Hepatic stellate cell (primary cell): ENCODE data around the gene ARL6IP4.

ENCODE experiments used
- DNase-seq: peaks from one replicate; pipeline ENCODE4 v3.0.0; 2011; ENCODE audit warnings: low spot score

ARL6IP4 gene

GRCh38 chr12:122958198-122958888 lies 22.1 kb upstream of the ARL6IP4 start:
- DNase-seq, result no peak

GRCh38 chr12:122959566-122960192 lies 20.8 kb upstream of the ARL6IP4 start:
- DNase-seq, result no peak

DNA sequence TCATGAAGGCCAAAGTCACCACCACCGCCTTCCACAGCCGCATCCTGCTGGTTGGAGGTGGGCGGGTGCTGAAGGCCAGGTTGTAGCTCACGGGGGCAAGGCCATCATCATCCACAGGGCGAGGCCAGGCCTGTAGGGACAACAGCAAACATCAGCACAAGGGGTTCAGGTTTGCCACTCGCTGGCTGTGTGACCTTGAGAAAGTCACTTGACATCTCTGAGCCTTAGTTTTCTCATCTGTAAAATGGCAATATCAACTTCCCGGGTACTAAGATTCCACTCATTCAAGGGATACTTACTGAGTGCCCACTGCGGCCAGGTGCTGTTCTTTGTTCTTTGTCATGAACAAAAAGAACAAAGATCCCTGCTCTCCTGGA lies 20.3 kb upstream of the ARL6IP4 start:
- no peak for DNase-seq

- DNase-seq, result no peak
These were observed 18.8 kb upstream of the ARL6IP4 start for GRCh38 chr12:122961531-122962329.

DNA sequence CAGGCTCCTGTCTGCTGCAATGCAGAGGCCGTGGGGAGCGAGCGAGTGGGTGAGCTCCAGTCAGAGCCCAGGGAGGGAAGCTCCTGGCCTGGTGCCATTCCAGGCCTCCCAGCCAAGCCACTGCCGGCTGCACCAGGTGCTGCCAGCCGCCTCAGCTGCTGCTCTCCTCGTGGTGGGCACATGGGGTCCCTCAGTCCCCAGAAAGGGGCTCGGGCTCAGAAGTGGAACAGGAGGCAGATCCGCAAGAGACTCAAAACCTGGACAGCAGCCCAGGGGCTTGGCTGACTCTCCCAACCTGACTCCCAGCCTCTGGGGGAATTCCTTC lies 16.6 kb upstream of the ARL6IP4 start:
- DNase-seq, result no peak

DNA sequence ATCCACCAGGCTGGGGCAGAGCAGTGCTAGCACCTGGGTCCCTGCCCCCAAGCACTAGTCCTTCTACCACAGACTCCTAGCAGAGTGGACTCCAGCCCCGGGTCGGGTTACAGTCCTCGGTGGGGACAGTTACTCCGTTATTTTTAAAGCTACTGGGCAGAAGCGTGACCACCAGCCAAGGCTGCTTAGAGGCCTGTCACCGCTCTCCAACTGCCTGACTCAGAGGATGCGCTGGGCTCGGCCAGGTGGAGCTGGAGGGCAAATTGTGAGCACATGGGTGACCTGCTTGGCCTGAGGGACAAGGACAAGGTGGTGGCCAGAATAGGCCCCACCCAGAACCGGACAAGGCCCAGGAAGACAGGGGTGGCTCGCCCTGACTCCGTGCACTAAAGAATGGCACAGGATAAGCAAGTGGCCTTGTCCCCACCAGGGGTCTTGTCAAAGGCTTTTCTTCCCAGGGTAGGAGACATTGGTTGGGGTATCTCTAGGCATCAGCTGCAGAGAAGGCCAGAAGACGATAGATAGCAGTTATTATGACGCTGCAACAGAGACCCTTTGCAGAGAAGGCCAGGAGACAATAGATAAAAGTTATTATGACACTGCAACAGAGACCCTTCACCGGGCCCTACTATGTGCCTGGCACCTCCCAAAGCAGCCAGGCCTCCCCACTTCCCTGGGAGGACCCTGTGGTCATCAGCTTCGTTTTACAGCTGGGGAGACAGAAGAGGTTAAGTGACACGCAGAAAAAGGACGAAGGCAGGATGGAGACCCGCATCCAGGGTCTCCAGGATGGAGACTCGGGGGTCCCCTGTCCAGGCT lies 15.8 kb upstream of the ARL6IP4 start:
- DNase-seq, result no peak

- DNase-seq, result no peak
These were observed 15.1 kb upstream of the ARL6IP4 start for GRCh38 chr12:122965321-122965751.

- peak; percentile 97 for DNase-seq
These were observed 14.4 kb upstream of the ARL6IP4 start, which contains the start of gene ABCB9 for GRCh38 chr12:122965851-122966742. TSS of gene ABCB9 (minus strand) at chr12:122966463. CDS start at chr12:122960235, 6,228 bp downstream.

- DNase-seq, result no peak
These were observed 13.5 kb upstream of the ARL6IP4 start for GRCh38 chr12:122966743-122967550.

DNA sequence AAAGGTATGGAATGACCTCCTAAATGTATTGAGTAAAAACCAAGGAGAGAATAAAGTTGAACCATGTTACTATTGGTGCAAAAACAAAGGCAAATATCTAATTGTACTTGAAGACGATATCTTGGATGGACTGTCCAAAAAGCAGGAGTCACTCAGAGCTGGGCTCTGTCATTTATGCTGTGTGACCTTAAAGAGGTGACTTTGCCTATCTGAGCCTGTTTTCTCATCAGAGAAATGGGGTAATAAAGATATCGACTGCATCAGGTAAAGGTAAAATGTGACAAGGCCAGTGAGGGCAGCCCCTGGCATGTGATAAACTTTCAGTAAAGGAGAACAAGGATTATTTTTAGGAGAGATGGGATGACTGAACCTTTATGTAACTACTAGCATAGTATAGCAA lies 12.4 kb upstream of the ARL6IP4 start:
- no peak for DNase-seq

GRCh38 chr12:122969676-122970075 lies 10.8 kb upstream of the ARL6IP4 start:
- no peak for DNase-seq

DNA sequence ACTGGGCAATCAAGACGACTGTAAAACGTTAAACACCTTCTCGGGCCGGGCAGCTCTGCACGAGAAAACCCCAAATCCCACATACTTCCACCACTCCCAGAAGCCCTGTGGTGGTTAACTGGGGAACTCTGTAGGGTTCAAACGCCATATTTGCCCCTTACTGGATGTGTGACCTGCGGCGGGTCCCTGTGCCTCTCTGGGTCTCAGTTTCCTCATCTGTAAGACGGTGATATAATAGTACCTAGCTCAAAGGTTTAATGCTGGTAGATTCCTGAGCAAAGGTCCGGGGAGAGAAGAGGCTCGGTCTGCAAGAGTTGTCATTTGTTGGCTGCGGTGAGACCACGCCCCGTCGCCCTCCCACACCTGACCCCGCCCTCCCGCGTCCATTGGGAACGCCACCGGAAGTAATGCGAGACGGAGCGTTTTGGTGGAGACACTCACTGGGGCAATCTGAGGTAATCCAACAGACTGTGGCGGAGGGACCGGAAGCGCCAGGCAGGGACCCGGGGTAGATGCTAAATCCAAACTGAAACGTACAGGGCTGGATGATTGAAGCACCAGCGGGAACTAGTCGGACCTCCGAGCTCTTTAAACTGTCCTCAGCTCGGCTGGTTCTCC lies 6.1 kb upstream of the ARL6IP4 start:
- DNase-seq, result peak; percentile 94

DNA sequence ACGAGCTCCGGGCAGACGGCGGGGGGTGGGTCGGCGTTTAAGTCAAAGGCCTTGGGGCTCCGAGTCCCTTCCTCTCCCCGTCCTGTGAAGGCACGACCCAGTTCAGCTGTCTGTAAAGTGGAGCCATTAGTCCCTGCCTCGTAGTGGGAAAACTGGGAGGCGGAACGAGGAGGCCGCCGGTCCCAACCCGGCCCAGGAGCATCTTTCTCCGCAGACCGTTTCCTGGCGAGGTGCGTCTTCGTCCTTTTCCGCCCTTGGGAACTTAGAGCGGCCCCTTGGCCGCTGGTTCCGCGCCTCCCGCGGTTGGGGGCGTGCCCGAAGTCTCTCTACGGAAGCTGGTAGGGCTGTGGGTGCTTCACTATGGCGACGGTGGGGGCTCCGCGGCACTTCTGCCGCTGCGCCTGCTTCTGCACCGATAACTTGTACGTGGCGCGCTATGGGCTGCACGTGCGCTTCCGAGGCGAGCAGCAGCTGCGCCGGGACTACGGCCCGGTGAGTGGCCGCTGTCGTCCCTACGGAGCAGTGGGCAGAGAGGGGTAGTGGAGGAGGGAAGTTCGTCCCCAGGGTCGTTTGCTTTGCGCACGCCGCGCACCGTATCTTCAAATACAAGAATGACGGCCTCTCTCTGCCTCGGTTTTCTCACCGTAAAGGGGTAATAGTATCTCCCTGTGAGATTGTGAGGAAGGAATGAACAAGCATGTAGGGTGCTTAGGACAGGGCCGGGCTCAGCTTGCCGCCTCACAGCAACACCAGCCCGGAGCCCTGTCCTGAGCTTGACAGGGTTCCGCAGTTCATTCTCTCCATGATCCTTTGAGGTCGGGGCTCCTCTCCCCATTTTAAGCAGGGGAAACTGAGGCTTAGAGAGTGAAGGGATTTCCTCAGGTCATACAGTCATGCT lies 5.3 kb upstream of the ARL6IP4 start, which contains the start of gene OGFOD2:
Gene OGFOD2 (plus strand): TSS at position 353 of the 898 bp plus-strand sequence. CDS start 8 bp downstream, at position 361.
- peak; percentile 95 for DNase-seq

DNA sequence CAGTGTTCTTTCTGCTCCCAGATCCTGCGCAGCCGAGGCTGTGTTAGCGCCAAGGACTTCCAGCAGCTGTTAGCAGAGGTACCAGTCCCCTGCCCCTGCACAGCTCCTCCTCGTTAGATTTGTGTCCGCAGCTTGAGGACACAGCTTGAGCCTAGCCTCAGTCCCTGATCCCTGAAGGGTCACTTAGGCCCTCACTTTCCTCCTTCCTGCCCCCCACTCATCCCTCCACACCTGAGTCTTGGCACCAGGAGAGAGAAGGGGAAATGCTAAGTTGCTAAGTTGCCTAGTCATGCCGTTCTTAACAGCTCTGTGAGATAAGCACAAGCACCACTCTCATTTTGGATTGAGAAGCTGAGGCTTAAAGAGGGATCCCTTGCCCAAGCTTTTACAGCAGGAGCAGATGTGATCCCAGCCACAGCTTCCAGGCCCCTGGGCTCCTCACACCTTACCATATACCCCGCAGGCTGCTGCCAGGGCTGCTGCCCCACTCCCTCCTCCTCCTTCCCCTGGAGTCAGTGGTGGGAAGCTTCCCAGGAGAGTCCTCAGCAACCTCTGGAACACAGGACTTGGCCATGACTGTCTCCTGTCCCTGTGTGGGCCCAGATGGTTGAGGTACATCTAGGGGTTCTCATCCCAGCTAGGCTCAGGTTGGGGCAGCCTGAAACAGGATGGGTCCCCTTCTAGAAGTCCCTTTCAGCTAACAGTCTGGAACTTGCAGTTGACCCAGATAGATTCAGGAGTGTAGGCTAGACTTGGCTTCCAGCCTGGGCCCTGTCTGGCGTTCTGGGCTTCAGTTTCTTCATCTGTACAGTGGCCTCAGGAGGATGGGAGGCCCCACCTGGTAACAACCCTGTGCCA lies 4.5 kb upstream of the ARL6IP4 start:
- no peak for DNase-seq

DNA sequence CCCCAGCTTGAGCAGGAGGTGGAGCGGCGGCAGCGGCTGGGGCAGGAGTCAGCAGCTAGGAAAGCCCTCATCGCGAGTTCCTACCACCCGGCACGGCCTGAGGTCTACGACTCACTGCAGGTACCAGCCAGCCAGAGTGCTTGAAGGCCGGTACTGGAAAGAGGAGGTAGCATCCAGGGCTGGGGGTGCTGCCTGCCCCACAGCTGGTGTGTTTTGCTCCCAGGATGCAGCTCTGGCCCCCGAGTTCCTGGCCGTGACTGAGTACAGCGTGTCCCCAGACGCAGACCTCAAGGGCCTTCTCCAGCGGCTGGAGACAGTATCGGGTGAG lies 3.9 kb upstream of the ARL6IP4 start:
- no peak for DNase-seq

- no peak for DNase-seq
These were observed 3.3 kb upstream of the ARL6IP4 start for GRCh38 chr12:122977153-122977552.

- DNase-seq, result no peak
These were observed 2.7 kb upstream of the ARL6IP4 start for GRCh38 chr12:122977655-122978392.
